HepG2 (cell line): ENCODE results near the gene LTB4R. TPM values are rescaled to one million over a fixed set of nuclear protein-coding genes. Genes with fewer than 3 reads are reported as not detected.
A peak's percentile ranks its signal among the peaks of the same experiment; 100 is the strongest.

Experiments used
- CCDC6 ChIP-seq: sonication (generic); formaldehyde crosslinking; IDR thresholded peaks from 2 replicates; pipeline ENCODE4 v1.8.1; 2022; ENCODE audit warnings: mild to moderate bottlenecking, missing genetic modification reagents, moderate library complexity
- CENPT ChIP-seq: sonication (generic); formaldehyde crosslinking; IDR thresholded peaks from 2 replicates; pipeline ENCODE4 v1.8.0; 2022; ENCODE audit warnings: low read depth, mild to moderate bottlenecking, moderate library complexity, missing genetic modification reagents
- EHMT2 ChIP-seq: fragments of 200-600 bp; sonication (generic); IDR thresholded peaks from 2 replicates; pipeline ENCODE4 v1.7.0; 2017; ENCODE audit warnings: antibody characterized with exemption, low read depth, low read length, borderline replicate concordance
- FOXK1 ChIP-seq: sonication (generic); formaldehyde crosslinking; IDR thresholded peaks from 2 replicates; pipeline ENCODE4 v1.4.0; 2020; ENCODE audit warnings: low read depth, missing genetic modification reagents, borderline replicate concordance
- GTF3A ChIP-seq: sonication (generic); formaldehyde crosslinking; conservative IDR thresholded peaks from 2 replicates; pipeline ENCODE4 v1.4.0; 2020; ENCODE audit warnings: mild to moderate bottlenecking, missing genetic modification reagents
- HOXA9 ChIP-seq: sonication (generic); formaldehyde crosslinking; IDR thresholded peaks from 2 replicates; pipeline ENCODE4 v1.8.1; 2022; ENCODE audit warnings: missing genetic modification reagents, mild to moderate bottlenecking, moderate library complexity, borderline replicate concordance
- KMT2B ChIP-seq: IDR thresholded peaks from 2 replicates; pipeline ENCODE4 v1.6.1; 2016; ENCODE audit warnings: missing genetic modification reagents, missing compliant biosample characterization
- MED13 ChIP-seq: sonication (generic); formaldehyde crosslinking; IDR thresholded peaks from 2 replicates; pipeline ENCODE4 v1.5.0; 2020; ENCODE audit warnings: missing genetic modification reagents
- POGZ ChIP-seq: sonication (generic); formaldehyde crosslinking; IDR thresholded peaks from 2 replicates; pipeline ENCODE4 v1.4.0; 2020; ENCODE audit warnings: mild to moderate bottlenecking, missing genetic modification reagents
- SMARCC2 ChIP-seq: fragments of 450-650 bp; IDR thresholded peaks from 2 replicates; pipeline ENCODE4 v1.6.1; 2017; ENCODE audit warnings: antibody characterized with exemption, mild to moderate bottlenecking
- ZNF225 ChIP-seq: sonication (generic); formaldehyde crosslinking; IDR thresholded peaks from 2 replicates; pipeline ENCODE4 v1.4.0; 2020; ENCODE audit warnings: mild to moderate bottlenecking, missing genetic modification reagents
- ZNF264 ChIP-seq: sonication (generic); formaldehyde crosslinking; IDR thresholded peaks from 2 replicates; pipeline ENCODE4 v1.4.0; 2020; ENCODE audit warnings: missing genetic modification reagents
- ZNF484 ChIP-seq: sonication (generic); formaldehyde crosslinking; IDR thresholded peaks from 2 replicates; pipeline ENCODE4 v1.5.1; 2020; ENCODE audit warnings: mild to moderate bottlenecking, low read depth, missing genetic modification reagents, borderline replicate concordance
- ZNF589 ChIP-seq: sonication (generic); formaldehyde crosslinking; conservative IDR thresholded peaks from 2 replicates; pipeline ENCODE4 v1.8.0; 2022; ENCODE audit warnings: mild to moderate bottlenecking, moderate library complexity, missing genetic modification reagents
- ZNF737 ChIP-seq: sonication (generic); formaldehyde crosslinking; IDR thresholded peaks from 2 replicates; pipeline ENCODE4 v1.5.0; 2020; ENCODE audit warnings: missing genetic modification reagents, mild to moderate bottlenecking, borderline replicate concordance
- polyA plus RNA-seq, 8 experiments: library from polyadenylated mRNA; depleted of rRNA in 3 of 8; stranded (reverse) in 7 of 8; unstranded in 1 of 8; fragments of >200 nt; fragmentation: Illumina TruSeq in 4 of 8; extraction: Trizol in 4 of 8; gene quantifications; 2 replicates each; pipeline versions ENCODE4 v1.2.1 to v1.2.3, GENCODE V29; 2011 to 2016; ENCODE audit warnings: low read depth in 4 of 8, missing spikeins in 1 of 8, mixed read lengths in 1 of 8; ENCODE audit not compliant: insufficient read depth in 1 of 8
- total RNA-seq, 5 experiments: library from RNA; depleted of rRNA; stranded (reverse); fragments of >200 nt; fragmentation: Illumina TruSeq; extraction: Trizol; gene quantifications; 2 replicates each; pipeline ENCODE4 v1.2.3, GENCODE V29; 2016; ENCODE audit warnings: low read depth in 1 of 5
- TF ChIP-seq, protein P1 (sequence below): IDR thresholded peaks from 2 replicates; pipeline ENCODE4 v1.6.1; 2012; ENCODE audit warnings: low read length, improper control_type of control experiment
- TF ChIP-seq, protein P2 (sequence below): sonication (generic); formaldehyde crosslinking; IDR thresholded peaks from 2 replicates; pipeline ENCODE4 v1.4.0; 2020; ENCODE audit warnings: missing genetic modification reagents, borderline replicate concordance
- TF ChIP-seq, protein P3 (sequence below): sonication (generic); formaldehyde crosslinking; conservative IDR thresholded peaks from 2 replicates; pipeline ENCODE4 v1.8.0; 2022; ENCODE audit warnings: mild to moderate bottlenecking, moderate library complexity, missing genetic modification reagents

The LTB4R gene
- total and polyA plus RNA-seq, 2 of the 13 experiments (the other 11 are each of a cell fraction or from before 2014, with no cell fraction given) = 3.2 to 8.2 TPM

DNA sequence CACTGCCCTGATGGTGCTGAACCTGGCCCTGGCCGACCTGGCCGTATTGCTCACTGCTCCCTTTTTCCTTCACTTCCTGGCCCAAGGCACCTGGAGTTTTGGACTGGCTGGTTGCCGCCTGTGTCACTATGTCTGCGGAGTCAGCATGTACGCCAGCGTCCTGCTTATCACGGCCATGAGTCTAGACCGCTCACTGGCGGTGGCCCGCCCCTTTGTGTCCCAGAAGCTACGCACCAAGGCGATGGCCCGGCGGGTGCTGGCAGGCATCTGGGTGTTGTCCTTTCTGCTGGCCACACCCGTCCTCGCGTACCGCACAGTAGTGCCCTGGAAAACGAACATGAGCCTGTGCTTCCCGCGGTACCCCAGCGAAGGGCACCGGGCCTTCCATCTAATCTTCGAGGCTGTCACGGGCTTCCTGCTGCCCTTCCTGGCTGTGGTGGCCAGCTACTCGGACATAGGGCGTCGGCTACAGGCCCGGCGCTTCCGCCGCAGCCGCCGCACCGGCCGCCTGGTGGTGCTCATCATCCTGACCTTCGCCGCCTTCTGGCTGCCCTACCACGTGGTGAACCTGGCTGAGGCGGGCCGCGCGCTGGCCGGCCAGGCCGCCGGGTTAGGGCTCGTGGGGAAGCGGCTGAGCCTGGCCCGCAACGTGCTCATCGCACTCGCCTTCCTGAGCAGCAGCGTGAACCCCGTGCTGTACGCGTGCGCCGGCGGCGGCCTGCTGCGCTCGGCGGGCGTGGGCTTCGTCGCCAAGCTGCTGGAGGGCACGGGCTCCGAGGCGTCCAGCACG is 4.7 kb downstream of the LTB4R start (continued):
- TF ChIP-seq ZNF225 (CRISPR knock-in tag) (peak; percentile 97), CENPT (CRISPR knock-in tag) (peak; percentile 96; the same call in 1 of the 2 replicates), EHMT2 (no peak), ZNF737 (CRISPR knock-in tag) (peak; percentile 91), FOXK1 (peak; percentile 74; the same call in 1 of the 2 replicates), CCDC6 (no peak), KMT2B (peak; percentile 79), HOXA9 (CRISPR knock-in tag) (no peak), POGZ (CRISPR knock-in tag) (peak; percentile 65), ZNF264 (CRISPR knock-in tag) (peak; percentile 96), GTF3A (CRISPR knock-in tag) (peak; percentile 32; the same call in 1 of the 2 replicates), ZNF484 (peak; percentile 97), ZNF589 (CRISPR knock-in tag) (no peak), MED13 (CRISPR knock-in tag) (peak; percentile 88; the same call in 1 of the 2 replicates), SMARCC2 (no peak)
- TF ChIP-seq, protein P1, sequence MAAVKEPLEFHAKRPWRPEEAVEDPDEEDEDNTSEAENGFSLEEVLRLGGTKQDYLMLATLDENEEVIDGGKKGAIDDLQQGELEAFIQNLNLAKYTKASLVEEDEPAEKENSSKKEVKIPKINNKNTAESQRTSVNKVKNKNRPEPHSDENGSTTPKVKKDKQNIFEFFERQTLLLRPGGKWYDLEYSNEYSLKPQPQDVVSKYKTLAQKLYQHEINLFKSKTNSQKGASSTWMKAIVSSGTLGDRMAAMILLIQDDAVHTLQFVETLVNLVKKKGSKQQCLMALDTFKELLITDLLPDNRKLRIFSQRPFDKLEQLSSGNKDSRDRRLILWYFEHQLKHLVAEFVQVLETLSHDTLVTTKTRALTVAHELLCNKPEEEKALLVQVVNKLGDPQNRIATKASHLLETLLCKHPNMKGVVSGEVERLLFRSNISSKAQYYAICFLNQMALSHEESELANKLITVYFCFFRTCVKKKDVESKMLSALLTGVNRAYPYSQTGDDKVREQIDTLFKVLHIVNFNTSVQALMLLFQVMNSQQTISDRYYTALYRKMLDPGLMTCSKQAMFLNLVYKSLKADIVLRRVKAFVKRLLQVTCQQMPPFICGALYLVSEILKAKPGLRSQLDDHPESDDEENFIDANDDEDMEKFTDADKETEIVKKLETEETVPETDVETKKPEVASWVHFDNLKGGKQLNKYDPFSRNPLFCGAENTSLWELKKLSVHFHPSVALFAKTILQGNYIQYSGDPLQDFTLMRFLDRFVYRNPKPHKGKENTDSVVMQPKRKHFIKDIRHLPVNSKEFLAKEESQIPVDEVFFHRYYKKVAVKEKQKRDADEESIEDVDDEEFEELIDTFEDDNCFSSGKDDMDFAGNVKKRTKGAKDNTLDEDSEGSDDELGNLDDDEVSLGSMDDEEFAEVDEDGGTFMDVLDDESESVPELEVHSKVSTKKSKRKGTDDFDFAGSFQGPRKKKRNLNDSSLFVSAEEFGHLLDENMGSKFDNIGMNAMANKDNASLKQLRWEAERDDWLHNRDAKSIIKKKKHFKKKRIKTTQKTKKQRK = no peak
- TF ChIP-seq, protein P2, sequence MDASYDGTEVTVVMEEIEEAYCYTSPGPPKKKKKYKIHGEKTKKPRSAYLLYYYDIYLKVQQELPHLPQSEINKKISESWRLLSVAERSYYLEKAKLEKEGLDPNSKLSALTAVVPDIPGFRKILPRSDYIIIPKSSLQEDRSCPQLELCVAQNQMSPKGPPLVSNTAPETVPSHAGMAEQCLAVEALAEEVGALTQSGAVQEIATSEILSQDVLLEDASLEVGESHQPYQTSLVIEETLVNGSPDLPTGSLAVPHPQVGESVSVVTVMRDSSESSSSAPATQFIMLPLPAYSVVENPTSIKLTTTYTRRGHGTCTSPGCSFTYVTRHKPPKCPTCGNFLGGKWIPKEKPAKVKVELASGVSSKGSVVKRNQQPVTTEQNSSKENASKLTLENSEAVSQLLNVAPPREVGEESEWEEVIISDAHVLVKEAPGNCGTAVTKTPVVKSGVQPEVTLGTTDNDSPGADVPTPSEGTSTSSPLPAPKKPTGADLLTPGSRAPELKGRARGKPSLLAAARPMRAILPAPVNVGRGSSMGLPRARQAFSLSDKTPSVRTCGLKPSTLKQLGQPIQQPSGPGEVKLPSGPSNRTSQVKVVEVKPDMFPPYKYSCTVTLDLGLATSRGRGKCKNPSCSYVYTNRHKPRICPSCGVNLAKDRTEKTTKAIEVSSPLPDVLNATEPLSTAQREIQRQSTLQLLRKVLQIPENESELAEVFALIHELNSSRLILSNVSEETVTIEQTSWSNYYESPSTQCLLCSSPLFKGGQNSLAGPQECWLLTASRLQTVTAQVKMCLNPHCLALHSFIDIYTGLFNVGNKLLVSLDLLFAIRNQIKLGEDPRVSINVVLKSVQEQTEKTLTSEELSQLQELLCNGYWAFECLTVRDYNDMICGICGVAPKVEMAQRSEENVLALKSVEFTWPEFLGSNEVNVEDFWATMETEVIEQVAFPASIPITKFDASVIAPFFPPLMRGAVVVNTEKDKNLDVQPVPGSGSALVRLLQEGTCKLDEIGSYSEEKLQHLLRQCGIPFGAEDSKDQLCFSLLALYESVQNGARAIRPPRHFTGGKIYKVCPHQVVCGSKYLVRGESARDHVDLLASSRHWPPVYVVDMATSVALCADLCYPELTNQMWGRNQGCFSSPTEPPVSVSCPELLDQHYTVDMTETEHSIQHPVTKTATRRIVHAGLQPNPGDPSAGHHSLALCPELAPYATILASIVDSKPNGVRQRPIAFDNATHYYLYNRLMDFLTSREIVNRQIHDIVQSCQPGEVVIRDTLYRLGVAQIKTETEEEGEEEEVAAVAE (CRISPR knock-in tag) = peak; percentile 86; the same call in 1 of the 2 replicates
- TF ChIP-seq, protein P3, sequence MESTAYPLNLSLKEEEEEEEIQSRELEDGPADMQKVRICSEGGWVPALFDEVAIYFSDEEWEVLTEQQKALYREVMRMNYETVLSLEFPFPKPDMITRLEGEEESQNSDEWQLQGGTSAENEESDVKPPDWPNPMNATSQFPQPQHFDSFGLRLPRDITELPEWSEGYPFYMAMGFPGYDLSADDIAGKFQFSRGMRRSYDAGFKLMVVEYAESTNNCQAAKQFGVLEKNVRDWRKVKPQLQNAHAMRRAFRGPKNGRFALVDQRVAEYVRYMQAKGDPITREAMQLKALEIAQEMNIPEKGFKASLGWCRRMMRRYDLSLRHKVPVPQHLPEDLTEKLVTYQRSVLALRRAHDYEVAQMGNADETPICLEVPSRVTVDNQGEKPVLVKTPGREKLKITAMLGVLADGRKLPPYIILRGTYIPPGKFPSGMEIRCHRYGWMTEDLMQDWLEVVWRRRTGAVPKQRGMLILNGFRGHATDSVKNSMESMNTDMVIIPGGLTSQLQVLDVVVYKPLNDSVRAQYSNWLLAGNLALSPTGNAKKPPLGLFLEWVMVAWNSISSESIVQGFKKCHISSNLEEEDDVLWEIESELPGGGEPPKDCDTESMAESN = peak; percentile 99
